Fibroblast of skin of right biceps (primary cell): ENCODE results near the gene SH3BP2.

ENCODE experiments used
- DNase-seq: peaks from one replicate; pipeline ENCODE4 v3.0.0-alpha.2; 2013

The SH3BP2 gene

DNA sequence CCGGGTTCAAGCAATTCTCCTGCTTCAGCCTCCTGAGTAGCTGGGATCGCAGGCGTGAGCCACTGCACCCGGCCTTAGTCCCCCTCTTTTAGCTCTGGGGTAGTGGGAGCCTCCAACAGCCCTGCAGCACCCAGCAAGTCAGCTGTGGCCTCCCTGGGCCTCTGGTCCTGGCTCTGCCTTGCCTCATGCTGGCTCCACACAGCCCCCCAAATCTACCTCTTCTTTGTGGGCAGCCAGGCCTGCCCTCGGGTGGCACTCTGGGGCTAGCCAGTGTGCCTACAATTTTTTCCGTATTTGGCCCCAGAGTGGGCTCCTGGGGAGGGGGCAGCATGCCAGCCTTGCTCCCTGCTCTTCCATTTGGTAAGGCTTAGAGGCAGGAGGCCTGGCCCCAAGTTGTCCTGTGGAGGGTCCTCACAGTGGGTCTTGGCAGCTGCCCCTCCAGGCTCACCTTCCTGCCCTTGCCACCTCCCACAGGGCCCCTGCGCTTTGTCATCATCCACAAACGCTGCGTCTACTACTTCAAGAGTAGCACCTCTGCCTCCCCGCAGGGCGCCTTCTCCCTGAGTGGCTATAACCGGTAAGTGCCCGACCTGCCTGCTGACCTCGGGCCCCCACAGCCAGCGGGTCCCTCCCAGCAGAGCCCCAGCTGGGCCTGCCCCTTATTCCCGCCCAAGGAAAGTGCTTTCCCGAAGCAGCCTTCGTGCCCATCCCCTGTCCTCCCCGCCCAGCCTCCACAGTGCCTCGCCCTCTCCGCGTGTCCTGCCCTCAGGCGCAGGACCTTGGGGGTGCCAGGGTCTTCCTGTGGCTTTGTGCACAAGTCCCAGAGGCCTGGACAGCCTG, 29.8 kb downstream of the SH3BP2 start:
- no peak for DNase-seq

GRCh38 chr4:2823301-2823670, 30.4 kb downstream of the SH3BP2 start:
- no peak for DNase-seq

DNA sequence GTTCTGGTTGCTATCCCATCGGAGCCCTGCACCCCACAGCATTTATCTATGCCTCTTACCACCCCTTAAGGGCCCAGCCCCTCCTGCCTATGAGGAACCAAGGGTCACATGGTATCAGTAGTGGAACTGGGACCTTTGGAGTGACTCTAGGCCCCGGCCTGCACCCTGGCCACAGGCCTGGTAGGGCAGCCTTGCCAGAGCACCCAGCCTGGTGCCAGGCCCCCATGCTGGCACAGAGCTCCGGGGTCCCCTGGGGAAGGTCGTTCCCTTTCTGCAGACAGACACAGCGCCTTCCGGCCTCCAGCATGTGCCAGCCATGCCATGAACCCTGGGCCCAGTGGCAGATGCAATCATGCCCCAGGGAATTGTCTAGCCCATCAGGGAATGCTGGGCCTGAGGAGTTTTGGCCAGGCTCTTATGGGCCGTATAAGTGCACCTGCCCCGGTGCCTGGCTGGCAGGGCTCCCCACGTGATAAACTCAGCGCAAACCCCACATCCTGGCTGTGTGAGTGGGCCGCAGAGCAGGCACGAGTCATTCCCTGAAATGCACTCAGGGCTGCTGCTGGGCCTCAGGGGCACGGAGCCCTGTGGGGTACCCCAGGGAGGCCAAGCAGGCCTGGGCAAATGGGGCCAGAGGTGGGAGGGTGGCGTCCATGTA, 30.9 kb downstream of the SH3BP2 start:
- no peak for DNase-seq

- no peak for DNase-seq
Observed at GRCh38 chr4:2824329-2824835, 31.5 kb downstream of the SH3BP2 start.

DNA sequence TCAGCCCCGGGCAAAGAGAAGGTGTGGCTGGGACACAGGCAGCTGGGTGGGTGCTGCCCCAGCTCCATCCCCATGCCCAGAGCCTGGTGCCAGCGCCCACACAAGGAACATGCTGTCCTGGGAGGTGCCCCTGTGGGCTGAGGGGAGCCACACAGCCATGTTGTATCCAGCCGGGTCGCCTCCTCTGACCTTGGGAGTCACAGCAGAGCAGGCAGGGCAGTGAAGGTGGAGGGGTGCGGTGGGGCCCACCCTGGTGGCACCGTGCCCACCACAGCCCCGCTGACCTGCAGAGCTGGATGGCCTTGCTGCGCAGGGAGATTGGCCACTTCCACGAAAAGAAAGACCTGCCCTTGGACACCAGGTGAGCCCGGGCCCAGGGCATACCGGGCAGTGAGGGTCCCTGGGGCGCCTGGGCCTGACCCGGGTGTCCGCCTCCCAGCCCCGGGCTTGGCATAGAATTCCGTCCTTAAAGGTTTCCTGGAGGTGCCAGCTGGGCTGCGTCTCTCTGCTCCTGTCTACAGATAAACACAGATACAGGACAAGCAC, 32.0 kb downstream of the SH3BP2 start:
- no peak for DNase-seq

GRCh38 chr4:2825740-2826139, 32.9 kb downstream of the SH3BP2 start:
- no peak for DNase-seq

DNA sequence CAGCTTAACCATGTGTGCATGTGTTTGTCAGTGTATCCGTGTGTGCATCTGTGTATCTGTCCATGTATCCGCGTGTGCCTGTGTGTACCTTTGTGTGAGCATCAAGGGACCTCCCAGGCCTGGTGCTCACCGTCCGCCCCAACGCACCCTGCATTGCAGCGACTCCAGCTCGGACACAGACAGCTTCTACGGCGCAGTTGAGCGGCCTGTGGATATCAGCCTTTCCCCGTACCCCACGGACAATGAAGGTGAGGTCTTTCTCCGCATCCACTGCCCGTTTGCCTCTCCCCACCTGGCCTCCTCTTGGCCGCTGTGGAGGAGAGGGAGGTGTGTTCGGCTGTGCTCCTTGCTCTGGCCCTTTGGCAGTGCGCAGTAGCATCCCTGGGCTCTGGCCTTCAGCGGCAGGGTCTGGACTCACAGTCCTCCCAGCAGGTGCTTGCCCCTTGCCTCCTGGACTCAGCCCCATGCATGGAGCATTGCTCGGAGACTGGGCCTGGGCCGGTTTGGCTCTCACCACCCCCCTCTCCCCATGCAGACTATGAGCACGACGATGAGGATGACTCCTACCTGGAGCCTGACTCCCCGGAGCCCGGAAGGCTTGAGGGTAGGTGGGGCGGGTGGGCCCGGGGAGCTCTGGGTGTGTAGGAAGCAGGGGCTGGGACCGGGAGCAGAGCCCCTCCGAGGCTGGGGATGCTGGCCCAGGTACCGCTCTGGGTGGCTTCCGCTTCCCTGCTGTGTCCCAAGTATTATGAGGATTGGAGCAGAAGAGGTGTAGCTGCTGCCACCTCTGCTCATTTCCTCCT, 34.4 kb downstream of the SH3BP2 start:
- no peak for DNase-seq

GRCh38 chr4:2827874-2828751, 35.2 kb downstream of the SH3BP2 start:
- DNase-seq, result no peak

DNA sequence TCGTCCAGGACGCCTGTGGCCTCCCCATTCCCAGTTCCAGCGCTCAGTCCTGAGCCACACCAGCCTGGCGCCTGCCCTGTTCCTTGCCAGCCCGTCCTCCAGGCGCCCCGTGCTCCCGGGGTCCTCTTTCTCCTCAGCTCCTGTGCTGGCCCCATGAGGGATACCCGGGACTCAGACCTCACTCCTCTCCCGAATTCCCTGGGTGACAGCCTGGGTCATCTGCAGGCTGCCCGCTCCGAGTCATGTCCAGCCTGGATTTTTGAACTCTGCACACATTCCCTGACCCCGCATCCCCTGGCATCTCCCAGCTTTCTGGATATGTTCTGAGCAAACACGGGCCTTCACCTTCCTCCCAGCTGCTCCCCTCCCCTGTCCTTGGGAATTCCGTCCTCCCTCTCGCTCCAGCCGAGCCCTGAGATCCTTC, 35.9 kb downstream of the SH3BP2 start:
- no peak for DNase-seq

- no peak for DNase-seq
Observed at GRCh38 chr4:2829321-2829932, 36.5 kb downstream of the SH3BP2 start.

GRCh38 chr4:2829933-2830451, 37.1 kb downstream of the SH3BP2 start:
- no peak for DNase-seq

GRCh38 chr4:2830632-2831610, 38.0 kb downstream of the SH3BP2 start:
- DNase-seq, result no peak

GRCh38 chr4:2831611-2832308, 38.9 kb downstream of the SH3BP2 start:
- no peak for DNase-seq

DNA sequence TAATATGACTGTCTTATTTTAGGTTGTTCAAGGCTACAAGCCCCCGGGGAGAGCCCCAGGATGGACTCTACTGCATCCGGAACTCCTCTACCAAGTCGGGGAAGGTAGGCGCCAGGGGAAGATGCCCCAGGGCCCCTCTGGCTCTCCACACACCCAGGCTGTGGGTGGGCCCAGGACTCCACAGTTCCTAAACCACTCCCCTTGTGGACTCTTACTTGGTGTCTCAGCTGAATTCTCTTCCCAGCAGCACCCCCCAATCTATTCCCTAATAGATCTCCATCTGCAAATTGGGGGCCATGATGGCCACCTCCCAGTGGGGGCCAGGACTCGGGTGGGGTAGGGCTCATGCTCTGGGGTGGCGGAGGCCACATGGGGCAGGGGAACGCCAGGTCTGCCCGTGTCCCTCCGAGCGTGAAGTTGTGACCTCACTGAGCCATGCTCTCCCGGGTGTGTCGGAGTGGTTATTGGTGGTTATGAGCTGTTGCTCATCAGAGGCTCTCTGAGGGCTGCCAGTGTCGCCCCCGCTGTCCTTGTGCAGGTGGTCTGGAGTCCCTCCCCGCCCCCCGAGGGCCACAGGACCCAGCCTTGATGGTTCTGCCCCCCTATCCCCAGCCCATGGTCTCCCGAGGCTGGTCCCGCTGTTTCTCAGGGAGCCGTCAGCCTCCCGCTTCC, 39.6 kb downstream of the SH3BP2 start:
- no peak for DNase-seq

- no peak for DNase-seq
Observed at GRCh38 chr4:2832981-2833670, 40.2 kb downstream of the SH3BP2 start.

GRCh38 chr4:2833671-2834000, 40.8 kb downstream of the SH3BP2 start:
- DNase-seq, result no peak

DNA sequence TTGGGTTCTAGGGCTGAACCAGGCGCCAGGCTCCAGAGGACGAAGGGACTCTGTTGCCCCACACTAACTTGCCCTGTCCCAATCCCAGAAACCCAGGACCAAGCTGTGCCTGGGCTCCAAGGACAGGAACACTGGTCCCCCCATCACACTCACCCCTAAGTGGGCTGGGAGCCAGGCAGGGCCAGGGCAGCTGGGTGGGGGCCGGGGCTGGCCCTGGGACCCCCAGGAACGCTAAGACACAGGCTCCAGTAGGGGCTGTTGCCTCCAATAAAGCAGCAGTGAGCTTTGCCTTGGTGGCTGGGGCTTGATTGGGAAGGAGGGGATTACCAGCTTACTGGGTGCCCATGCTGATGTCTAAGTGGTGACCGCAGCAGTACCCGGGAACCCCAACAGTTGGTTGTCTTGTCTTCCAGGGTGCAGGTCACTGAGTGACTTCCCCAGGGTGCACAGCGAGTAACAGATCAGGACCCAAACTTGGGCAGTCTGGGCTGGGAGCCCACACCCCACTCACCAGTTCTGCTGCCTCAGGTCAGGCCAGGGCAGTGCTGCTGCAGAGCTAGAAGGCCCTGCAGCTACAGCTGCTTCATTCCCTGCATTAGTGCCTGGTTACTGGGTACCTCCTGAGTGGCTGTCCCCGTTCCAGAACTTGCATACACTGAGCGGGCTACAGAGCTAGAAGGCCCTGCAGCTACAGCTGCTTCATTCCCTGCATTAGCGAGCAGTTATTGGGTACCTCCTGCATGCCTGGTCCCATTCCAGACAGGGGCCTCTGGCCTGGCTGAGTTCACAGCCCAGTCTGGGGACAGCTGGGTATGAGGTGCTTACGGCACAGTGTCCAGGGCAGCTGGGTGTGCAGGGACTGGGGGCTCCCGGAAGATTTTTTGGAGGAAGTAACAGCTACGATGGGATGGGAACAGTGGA, 41.4 kb downstream of the SH3BP2 start:
- no peak for DNase-seq
